Hepatocyte (in vitro differentiated cells): ENCODE data around the gene TSPAN9.

Experiments used
- EZH2 ChIP-seq: fragments of 200-600 bp; sonication (generic); IDR thresholded peaks from 2 replicates; pipeline ENCODE4 v1.6.1; 2016; ENCODE audit warnings: antibody characterized with exemption, mild to moderate bottlenecking, borderline replicate concordance
- EZH2phosphoT487 ChIP-seq: fragments of 200-600 bp; sonication (generic); IDR thresholded peaks from one replicate; pipeline ENCODE4 v1.6.1; 2018; ENCODE audit warnings: antibody characterized with exemption, mild to moderate bottlenecking, low read depth, moderate library complexity; ENCODE audit not compliant: unreplicated experiment, severe bottlenecking
- TF ChIP-seq, protein P1 (sequence below): fragments of 200-600 bp; sonication (generic); IDR thresholded peaks from 2 replicates; pipeline ENCODE4 v1.5.1; 2016; ENCODE audit warnings: antibody characterized with exemption, mild to moderate bottlenecking; ENCODE audit not compliant: poor library complexity

DNA sequence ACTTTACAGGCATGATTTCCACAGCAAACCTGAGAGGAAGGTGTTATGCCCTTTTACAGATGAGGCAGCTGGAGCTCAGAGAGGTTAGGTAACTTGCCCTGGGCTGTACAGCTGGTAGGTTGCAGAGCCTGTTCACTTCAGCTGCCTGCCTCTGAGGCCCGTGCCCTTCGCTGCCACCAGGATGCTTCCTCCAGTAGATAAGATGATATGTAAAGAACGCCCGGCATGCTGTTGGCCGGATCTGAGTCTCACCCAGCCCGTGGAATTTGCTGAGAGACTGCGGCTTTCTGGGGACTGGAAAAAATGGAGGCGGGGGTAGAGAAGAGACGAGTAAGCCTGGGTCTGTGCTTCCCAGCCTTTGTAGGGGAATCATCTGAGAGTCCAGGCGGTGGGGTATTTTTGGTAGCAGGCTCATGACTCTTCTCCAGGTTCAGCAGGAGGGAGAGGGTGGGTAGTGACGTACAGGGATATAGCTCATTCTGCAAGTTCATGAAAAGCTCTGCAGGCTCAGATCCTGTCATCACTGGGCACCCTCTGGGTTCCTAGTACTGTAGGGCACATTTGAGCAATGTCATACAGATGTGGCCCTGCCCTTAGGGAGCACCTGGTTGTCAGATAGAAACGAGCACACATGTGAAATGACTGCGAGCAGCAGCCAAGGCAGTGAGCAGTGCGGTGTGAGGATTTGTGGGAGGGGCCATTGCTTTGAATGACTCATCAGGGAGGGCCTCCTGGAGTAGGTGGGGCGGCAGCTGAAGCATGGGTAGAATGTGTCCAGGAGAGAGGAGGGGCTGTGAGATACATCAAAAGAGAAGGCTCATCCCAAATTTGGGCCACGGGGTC, 159.4 kb downstream of the TSPAN9 start:
- TF ChIP-seq, protein P1, sequence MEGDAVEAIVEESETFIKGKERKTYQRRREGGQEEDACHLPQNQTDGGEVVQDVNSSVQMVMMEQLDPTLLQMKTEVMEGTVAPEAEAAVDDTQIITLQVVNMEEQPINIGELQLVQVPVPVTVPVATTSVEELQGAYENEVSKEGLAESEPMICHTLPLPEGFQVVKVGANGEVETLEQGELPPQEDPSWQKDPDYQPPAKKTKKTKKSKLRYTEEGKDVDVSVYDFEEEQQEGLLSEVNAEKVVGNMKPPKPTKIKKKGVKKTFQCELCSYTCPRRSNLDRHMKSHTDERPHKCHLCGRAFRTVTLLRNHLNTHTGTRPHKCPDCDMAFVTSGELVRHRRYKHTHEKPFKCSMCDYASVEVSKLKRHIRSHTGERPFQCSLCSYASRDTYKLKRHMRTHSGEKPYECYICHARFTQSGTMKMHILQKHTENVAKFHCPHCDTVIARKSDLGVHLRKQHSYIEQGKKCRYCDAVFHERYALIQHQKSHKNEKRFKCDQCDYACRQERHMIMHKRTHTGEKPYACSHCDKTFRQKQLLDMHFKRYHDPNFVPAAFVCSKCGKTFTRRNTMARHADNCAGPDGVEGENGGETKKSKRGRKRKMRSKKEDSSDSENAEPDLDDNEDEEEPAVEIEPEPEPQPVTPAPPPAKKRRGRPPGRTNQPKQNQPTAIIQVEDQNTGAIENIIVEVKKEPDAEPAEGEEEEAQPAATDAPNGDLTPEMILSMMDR: no peak
- TF ChIP-seq EZH2: no peak
- TF ChIP-seq EZH2phosphoT487: no peak
